K562 (cell line): ENCODE results near the gene NAV2. TPM values are rescaled to one million over a fixed set of nuclear protein-coding genes. Genes with fewer than 3 reads are reported as not detected.

ENCODE experiments used
- GTF3C2 ChIP-seq: IDR thresholded peaks from 3 replicates; pipeline ENCODE4 v1.6.1; 2011; ENCODE audit warnings: borderline replicate concordance, mild to moderate bottlenecking, moderate library complexity; ENCODE audit not compliant: insufficient read length; ENCODE audit errors: extremely low read depth
- NFRKB ChIP-seq: fragments of 450-650 bp; IDR thresholded peaks from 2 replicates; pipeline ENCODE4 v1.6.1; 2016; ENCODE audit warnings: low read depth
- ZNF133 ChIP-seq: fragments of 250-450 bp; sonication (Bioruptor Pico); IDR thresholded peaks from 2 replicates; pipeline ENCODE4 v1.4.0; 2020; ENCODE audit warnings: mild to moderate bottlenecking
- ZNF592 ChIP-seq: fragments of 450-650 bp; IDR thresholded peaks from 2 replicates; pipeline ENCODE4 v1.6.1; 2017; ENCODE audit warnings: antibody characterized with exemption, mild to moderate bottlenecking
- polyA plus RNA-seq, 8 experiments: library from polyadenylated mRNA; depleted of rRNA in 4 of 8; stranded (reverse) in 5 of 8; unstranded in 3 of 8; fragments of >200 nt; fragmentation: Nextera tagmentation in 2 of 8; fragmentation: Illumina TruSeq in 1 of 8; extraction: Ambion mirVana in 2 of 8; extraction: Trizol in 1 of 8; gene quantifications; 2 replicates each; pipeline versions ENCODE4 v1.2.1 to v1.2.3, GENCODE V29; 2011 to 2014; ENCODE audit warnings: inconsistent platforms in 1 of 8, missing spikeins in 1 of 8
- total RNA-seq, 7 experiments: library from RNA; depleted of rRNA in 6 of 7; stranded (reverse); fragments of >200 nt in 6 of 7; fragmentation: Illumina TruSeq in 2 of 7; extraction: Trizol in 2 of 7; gene quantifications; 2 replicates each; pipeline versions ENCODE4 v1.2.1 to v1.2.3, GENCODE V29; 2011 to 2021; ENCODE audit warnings: low replicate concordance in 1 of 7

Gene NAV2
- total and polyA plus RNA-seq, 9 of the 15 experiments (the other 6 are each of a cell fraction or from before 2014, with no cell fraction given): 0.03 to 0.35 (median 0.05) TPM

DNA sequence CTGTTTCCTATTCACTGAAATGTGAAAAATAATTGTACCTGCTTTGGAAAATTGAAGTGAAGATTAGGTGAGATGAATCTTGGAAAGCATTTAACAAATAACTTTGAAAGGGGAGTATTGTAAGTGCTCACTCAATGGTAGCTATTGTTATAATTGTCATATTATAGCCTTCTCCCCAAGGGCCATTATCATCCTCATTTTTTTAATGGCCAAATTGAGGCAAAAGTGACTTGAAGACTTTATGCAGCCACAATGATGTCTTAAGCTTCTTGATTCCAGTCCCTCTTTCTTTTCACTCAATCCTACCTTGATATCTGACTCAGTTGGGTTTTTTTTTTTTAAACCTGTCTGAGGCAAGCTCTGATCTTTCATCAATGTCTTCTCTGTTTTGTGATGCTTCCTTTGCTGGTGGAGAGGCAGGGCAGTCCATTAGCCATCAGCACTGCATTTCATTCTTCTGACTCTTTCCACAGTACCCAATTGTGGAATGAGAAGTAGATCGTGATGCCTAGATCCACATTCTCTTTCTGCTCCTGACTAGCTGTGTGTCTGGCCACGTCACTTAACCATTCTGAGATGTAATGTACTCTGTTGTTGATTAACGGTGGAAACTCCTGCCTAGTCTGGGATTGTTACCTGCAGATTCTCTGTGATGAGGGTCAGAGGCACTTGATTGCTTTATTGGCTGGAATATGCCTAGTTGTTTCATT lies 346.3 kb downstream of the NAV2 start (continued):
- TF ChIP-seq ZNF592 (no peak), NFRKB (no peak), ZNF133 (CRISPR knock-in tag) (no peak), GTF3C2 (no peak)
- TF ChIP-seq, all 486 proteins: peak for 0
